Measurements from ENCODE around the gene CYSTM1.

Gene CYSTM1

GRCh38 chr5:140178482-140179116 is 3.6 kb downstream of the CYSTM1 start:
- peaks cover 10% of the 10 kb centered on the region for H3K4me1 ChIP-seq (ENCODE audit: control insufficient read depth, low read length)
- H3K9me3 ChIP-seq (ENCODE audit: control insufficient read depth, insufficient read depth, low read length): no peaks in the 10 kb centered on the region
- no peak overlapping the region for H3K27ac ChIP-seq (ENCODE audit: low read depth, low read length)
- peaks cover 9% of the 10 kb centered on the region for H3F3A ChIP-seq (ENCODE audit: control insufficient read depth, insufficient read depth)
- no peak for TF ChIP-seq EZH2phosphoT487 (IDR thresholded peaks at IDR 0.05; ENCODE audit: borderline replicate concordance, low read length)
- no peak for TF ChIP-seq CTCF (IDR thresholded peaks at IDR 0.05; ENCODE audit: low read depth, low read length, poor library complexity, severe bottlenecking)
- H3K27me3 ChIP-seq (ENCODE audit: control insufficient read depth, low read length): no peaks in the 10 kb centered on the region
- no peak overlapping the region for H3K4me3 ChIP-seq (ENCODE audit: low read length)
- H3K4me2 ChIP-seq (ENCODE audit: low read length): no peak overlapping the region
- no peaks in the 10 kb centered on the region for H3K9me2 ChIP-seq (replicated peaks; ENCODE audit: control insufficient read depth, low read length)
- no peaks in the 10 kb centered on the region for H4K20me1 ChIP-seq (ENCODE audit: control insufficient read depth, insufficient read depth, low read depth, low read length)
- H3K36me3 ChIP-seq (ENCODE audit: control insufficient read depth, low read length): no peaks in the 10 kb centered on the region
- H3K79me2 ChIP-seq (ENCODE audit: control insufficient read depth, low read length): peaks cover 3% of the 10 kb centered on the region

- Histone ChIP-seq H3K4me2 (ENCODE audit: low read length) (no peak overlapping the region), H3K4me1 (ENCODE audit: control insufficient read depth, low read length) (peaks cover 4% of the 10 kb centered on the region; the same call in 1 of the 2 replicates)
Observed at GRCh38 chr5:140181002-140181483, 6.1 kb downstream of the CYSTM1 start.

GRCh38 chr5:140181525-140181924 is 6.5 kb downstream of the CYSTM1 start:
- H3K79me2 ChIP-seq (ENCODE audit: control insufficient read depth, low read length): no peaks in the 10 kb centered on the region; the same call in 1 of the 2 replicates

More at GRCh38 chr5:140181002-140181483, 6.1 kb downstream of the CYSTM1 start:
- no peaks in the 10 kb centered on the region for H3K27me3 ChIP-seq (ENCODE audit: control insufficient read depth, low read length)
- H4K20me1 ChIP-seq (ENCODE audit: control insufficient read depth, insufficient read depth, low read depth, low read length): no peaks in the 10 kb centered on the region
- no peaks in the 10 kb centered on the region for H3K9me2 ChIP-seq (replicated peaks; ENCODE audit: control insufficient read depth, low read length)
- TF ChIP-seq CTCF (IDR thresholded peaks at IDR 0.05; ENCODE audit: low read depth, low read length, poor library complexity, severe bottlenecking): no peak
- TF ChIP-seq EZH2phosphoT487 (IDR thresholded peaks at IDR 0.05; ENCODE audit: borderline replicate concordance, low read length): no peak
- peaks cover under 1% of the 10 kb centered on the region for H3K79me2 ChIP-seq (ENCODE audit: control insufficient read depth, low read length)
- H3K36me3 ChIP-seq (ENCODE audit: control insufficient read depth, low read length): no peaks in the 10 kb centered on the region
- H3K27ac ChIP-seq (ENCODE audit: low read depth, low read length): no peak overlapping the region
- H3K9me3 ChIP-seq (ENCODE audit: control insufficient read depth, insufficient read depth, low read length): no peaks in the 10 kb centered on the region
- no peaks in the 10 kb centered on the region for H3F3A ChIP-seq (ENCODE audit: control insufficient read depth, insufficient read depth)
- H3K4me3 ChIP-seq (ENCODE audit: low read length): no peak overlapping the region

More at GRCh38 chr5:140181525-140181924, 6.5 kb downstream of the CYSTM1 start:
- no peak overlapping the region for H3K4me3 ChIP-seq (ENCODE audit: low read length)
- H3K9me3 ChIP-seq (ENCODE audit: control insufficient read depth, insufficient read depth, low read length): no peaks in the 10 kb centered on the region
- no peak overlapping the region for H3K4me2 ChIP-seq (ENCODE audit: low read length)
- no peak for TF ChIP-seq EZH2phosphoT487 (IDR thresholded peaks at IDR 0.05; ENCODE audit: borderline replicate concordance, low read length)
- TF ChIP-seq CTCF (IDR thresholded peaks at IDR 0.05; ENCODE audit: low read depth, low read length, poor library complexity, severe bottlenecking): no peak
- H3K27ac ChIP-seq (ENCODE audit: low read depth, low read length): no peak overlapping the region
- no peaks in the 10 kb centered on the region for H3K9me2 ChIP-seq (replicated peaks; ENCODE audit: control insufficient read depth, low read length)
- no peaks in the 10 kb centered on the region for H4K20me1 ChIP-seq (ENCODE audit: control insufficient read depth, insufficient read depth, low read depth, low read length)
- no peaks in the 10 kb centered on the region for H3K36me3 ChIP-seq (ENCODE audit: control insufficient read depth, low read length)
- H3F3A ChIP-seq (ENCODE audit: control insufficient read depth, insufficient read depth): no peaks in the 10 kb centered on the region
- no peaks in the 10 kb centered on the region for H3K27me3 ChIP-seq (ENCODE audit: control insufficient read depth, low read length)
- H3K4me1 ChIP-seq (ENCODE audit: control insufficient read depth, low read length): peaks cover under 1% of the 10 kb centered on the region; the same call in 1 of the 2 replicates

All from DOHH2 (cell line).